GM21737 (cell line): ENCODE results near the gene WDR27.
"Not testable (repeated sequence)": the region's sequence is repeated elsewhere in the genome, so short reads cannot be mapped to it uniquely, and the experiment has no call there.

Experiments used
- ATAC-seq: cut with Tn5 transposase; IDR thresholded peaks from one replicate; pipeline ENCODE4 v1.9.1; 2021; ENCODE audit warnings: mild to moderate bottlenecking, moderate library complexity; ENCODE audit not compliant: unreplicated experiment

Gene WDR27

GRCh38 chr6:169533301-169534038, 168.4 kb downstream of the WDR27 start:
- no peak for ATAC-seq

GRCh38 chr6:169530752-169531123, 171.1 kb downstream of the WDR27 start:
- no peak for ATAC-seq

- ATAC-seq: no peak
Observed at GRCh38 chr6:169529931-169530751, 171.7 kb downstream of the WDR27 start.

GRCh38 chr6:169528755-169529154, 173.1 kb downstream of the WDR27 start:
- ATAC-seq: no peak

- ATAC-seq: no peak
Observed at GRCh38 chr6:169527306-169527705, 174.5 kb downstream of the WDR27 start.

GRCh38 chr6:169521825-169522224, 180.0 kb downstream of the WDR27 start:
- ATAC-seq: no peak

GRCh38 chr6:169520104-169520503, 181.7 kb downstream of the WDR27 start:
- ATAC-seq: no peak

GRCh38 chr6:169518451-169518850, 183.4 kb downstream of the WDR27 start:
- ATAC-seq: no peak

GRCh38 chr6:169513478-169514193, 188.2 kb downstream of the WDR27 start:
- ATAC-seq: no peak

- not testable (repeated sequence) for ATAC-seq
Observed at GRCh38 chr6:169511785-169512184, 190.0 kb downstream of the WDR27 start.

GRCh38 chr6:169510871-169511270, 191.0 kb downstream of the WDR27 start:
- ATAC-seq: no peak

- no peak for ATAC-seq
Observed at GRCh38 chr6:169508452-169508851, 193.4 kb downstream of the WDR27 start.

GRCh38 chr6:169503422-169504152, 198.2 kb downstream of the WDR27 start:
- no peak for ATAC-seq

- no peak for ATAC-seq
Observed at GRCh38 chr6:169502445-169502844, 199.4 kb downstream of the WDR27 start.

GRCh38 chr6:169501777-169502313, 200.0 kb downstream of the WDR27 start:
- no peak for ATAC-seq

- no peak for ATAC-seq
Observed at GRCh38 chr6:169501128-169501527, 200.7 kb downstream of the WDR27 start.

GRCh38 chr6:169500688-169501087, 201.1 kb downstream of the WDR27 start:
- ATAC-seq: no peak

GRCh38 chr6:169499848-169500247, 202.0 kb downstream of the WDR27 start:
- ATAC-seq: no peak

- no peak for ATAC-seq
Observed at GRCh38 chr6:169498916-169499513, 202.8 kb downstream of the WDR27 start.

- ATAC-seq: no peak
Observed at GRCh38 chr6:169495601-169496000, 206.2 kb downstream of the WDR27 start.
